ENCODE results near the gene PDSS2.

GRCh38 chr6:107128577-107128976, 330.8 kb downstream of the PDSS2 start:
- TF ChIP-seq CTCF (IDR thresholded peaks at IDR 0.05; ENCODE audit: borderline replicate concordance, extremely low read depth, low read length, poor library complexity, severe bottlenecking): no peak
- TF ChIP-seq EZH2 (IDR thresholded peaks at IDR 0.05; ENCODE audit: borderline replicate concordance, low read depth, low read length, severe bottlenecking): no peak
